Adipocyte (in vitro differentiated cells): ENCODE measurements around the gene SMIM20.
A peak's percentile ranks its signal among the peaks of the same experiment; 100 is the strongest.
"Not testable (repeated sequence)": the region's sequence is repeated elsewhere in the genome, so short reads cannot be mapped to it uniquely, and the experiment has no call there.

Experiments used
- DNase-seq: peaks from one replicate; pipeline ENCODE4 v3.0.0-alpha.2; 2015; ENCODE audit warnings: low read depth
- H3K27me3 ChIP-seq: replicated peaks from 2 replicates; pipeline ENCODE4 v1.7.0; 2013; ENCODE audit warnings: mild to moderate bottlenecking, low read length, moderate library complexity; ENCODE audit not compliant: control insufficient read depth, insufficient read depth
- H3K36me3 ChIP-seq: 2 replicates; pipeline ENCODE4 v1.7.0; 2013; ENCODE audit warnings: low read length, mild to moderate bottlenecking, moderate library complexity; ENCODE audit not compliant: control insufficient read depth, insufficient read depth, severe bottlenecking
- H3K4me1 ChIP-seq: 2 replicates; pipeline ENCODE4 v1.7.0; 2013; ENCODE audit warnings: mild to moderate bottlenecking, low read length, moderate library complexity; ENCODE audit not compliant: control insufficient read depth, insufficient read depth
- H3K4me3 ChIP-seq: 2 replicates; pipeline ENCODE4 v1.7.0; 2013; ENCODE audit warnings: mild to moderate bottlenecking, low read length, moderate library complexity
- H3K9ac ChIP-seq: 2 replicates; pipeline ENCODE4 v1.7.0; 2013; ENCODE audit warnings: mild to moderate bottlenecking, low read length, moderate library complexity
- H3K9me3 ChIP-seq: 2 replicates; pipeline ENCODE4 v1.7.0; 2013; ENCODE audit warnings: mild to moderate bottlenecking, low read length, moderate library complexity; ENCODE audit not compliant: control insufficient read depth

Gene SMIM20

GRCh38 chr4:25896776-25897539 lies 17.1 kb upstream of the SMIM20 start:
- Histone ChIP-seq H3K9ac (no peak overlapping the region), H3K9me3 (no peaks in the 10 kb centered on the region), H3K36me3 (no peaks in the 10 kb centered on the region), H3K4me1 (peaks cover 3% of the 10 kb centered on the region), H3K4me3 (no peak overlapping the region), H3K27me3 (peaks cover 4% of the 10 kb centered on the region)
- DNase-seq, result no peak

GRCh38 chr4:25900310-25900709 lies 13.7 kb upstream of the SMIM20 start:
- Histone ChIP-seq H3K4me1 (peaks cover 3% of the 10 kb centered on the region), H3K27me3 (peaks cover 4% of the 10 kb centered on the region), H3K9me3 (no peaks in the 10 kb centered on the region), H3K4me3 (no peak overlapping the region), H3K9ac (no peak overlapping the region), H3K36me3 (no peaks in the 10 kb centered on the region)
- DNase-seq, result no peak

GRCh38 chr4:25901030-25901430 lies 13.0 kb upstream of the SMIM20 start:
- Histone ChIP-seq H3K4me1 (peaks cover 3% of the 10 kb centered on the region), H3K9ac (no peak overlapping the region), H3K27me3 (peaks cover 4% of the 10 kb centered on the region), H3K9me3 (no peaks in the 10 kb centered on the region), H3K36me3 (no peaks in the 10 kb centered on the region), H3K4me3 (no peak overlapping the region)
- no peak for DNase-seq

- no peak for DNase-seq
- no peak overlapping the region for H3K9ac ChIP-seq
- H3K27me3 ChIP-seq, result peaks cover 4% of the 10 kb centered on the region
- no peaks in the 10 kb centered on the region for H3K9me3 ChIP-seq
- no peak overlapping the region for H3K4me3 ChIP-seq
- H3K4me1 ChIP-seq, result peaks cover 9% of the 10 kb centered on the region
- no peaks in the 10 kb centered on the region for H3K36me3 ChIP-seq
These were observed 9.9 kb upstream of the SMIM20 start for GRCh38 chr4:25903900-25904747.

GRCh38 chr4:25904748-25905082 lies 9.3 kb upstream of the SMIM20 start:
- no peak overlapping the region for H3K9ac ChIP-seq
- H3K36me3 ChIP-seq, result no peaks in the 10 kb centered on the region
- no peak overlapping the region for H3K4me3 ChIP-seq
- peaks cover 9% of the 10 kb centered on the region for H3K4me1 ChIP-seq
- peaks cover 4% of the 10 kb centered on the region for H3K27me3 ChIP-seq
- DNase-seq, result no peak
- H3K9me3 ChIP-seq, result no peaks in the 10 kb centered on the region

- H3K27me3 ChIP-seq, result peaks cover 8% of the 10 kb centered on the region
- no peak overlapping the region for H3K9ac ChIP-seq
- H3K36me3 ChIP-seq, result no peaks in the 10 kb centered on the region
- H3K4me1 ChIP-seq, result peaks cover 6% of the 10 kb centered on the region
- H3K9me3 ChIP-seq, result no peaks in the 10 kb centered on the region
- H3K4me3 ChIP-seq, result no peak overlapping the region
- no peak for DNase-seq
These were observed 8.6 kb upstream of the SMIM20 start for GRCh38 chr4:25905371-25905770.

- H3K9me3 ChIP-seq, H3K9ac ChIP-seq, H3K4me3 ChIP-seq, H3K36me3 ChIP-seq, H3K4me1 ChIP-seq, DNase-seq: not testable (repeated sequence)
- peaks cover 10% of the 10 kb centered on the region for H3K27me3 ChIP-seq
These were observed 7.9 kb upstream of the SMIM20 start for GRCh38 chr4:25906113-25906512.

GRCh38 chr4:25908491-25908901 lies 5.5 kb upstream of the SMIM20 start:
- no peaks in the 10 kb centered on the region for H3K9me3 ChIP-seq
- H3K9ac ChIP-seq, result no peak overlapping the region
- H3K36me3 ChIP-seq, result no peaks in the 10 kb centered on the region
- H3K4me3 ChIP-seq, result no peak overlapping the region
- peaks cover 6% of the 10 kb centered on the region for H3K27me3 ChIP-seq
- DNase-seq, result peak; percentile 79
- peaks cover 11% of the 10 kb centered on the region for H3K4me1 ChIP-seq

- Histone ChIP-seq H3K27me3 (peaks cover 6% of the 10 kb centered on the region), H3K9me3 (no peaks in the 10 kb centered on the region), H3K36me3 (no peaks in the 10 kb centered on the region), H3K9ac (no peak overlapping the region), H3K4me3 (no peak overlapping the region), H3K4me1 (peaks cover 30% of the 10 kb centered on the region)
- DNase-seq, result no peak
These were observed 2.7 kb upstream of the SMIM20 start for GRCh38 chr4:25911356-25911755.

- no peak for DNase-seq
- peaks cover 6% of the 10 kb centered on the region for H3K27me3 ChIP-seq
- peak overlapping the region; percentile 90 for H3K9ac ChIP-seq
These were observed 767 bp upstream of the SMIM20 start for GRCh38 chr4:25913056-25913850.

More at GRCh38 chr4:25913056-25913850, 767 bp upstream of the SMIM20 start:
- Histone ChIP-seq H3K36me3 (no peaks in the 10 kb centered on the region), H3K4me1 (peaks cover 29% of the 10 kb centered on the region), H3K9me3 (no peaks in the 10 kb centered on the region), H3K4me3 (peak overlapping the region; percentile 95)
